GM10266 (cell line): ENCODE results near the gene GMIP.
"Not testable (repeated sequence)": the region's sequence is repeated elsewhere in the genome, so short reads cannot be mapped to it uniquely, and the experiment has no call there.

Source experiments
- DNase-seq: peaks from one replicate; pipeline ENCODE4 v3.0.0; 2012; ENCODE audit errors: extremely low spot score
- TF ChIP-seq, protein P1 (sequence below): IDR thresholded peaks from 2 replicates; pipeline ENCODE4 v1.5.1; 2012; ENCODE audit warnings: mild to moderate bottlenecking, low read depth; ENCODE audit not compliant: control insufficient read depth, insufficient read depth; ENCODE audit errors: missing control alignments

GMIP gene

DNA sequence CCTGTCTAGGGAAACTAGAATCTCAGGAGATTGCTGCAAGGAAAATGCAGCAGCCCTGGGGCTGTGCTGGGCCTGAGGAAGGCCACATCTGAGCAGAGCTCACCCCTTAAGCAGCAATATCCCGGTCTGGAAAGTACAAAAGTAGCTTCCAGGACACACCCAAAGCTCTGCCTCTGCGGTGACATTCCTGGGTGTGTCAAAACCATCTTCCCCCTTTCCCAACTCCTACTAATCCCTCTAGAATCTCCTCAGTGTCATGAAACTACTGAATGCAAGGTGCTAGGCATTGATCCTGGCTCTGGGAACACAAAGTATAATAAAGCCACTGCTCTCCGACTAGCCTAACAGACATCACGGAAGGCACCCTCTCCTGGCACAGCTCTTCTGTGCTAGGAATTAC, 30.0 kb downstream of the GMIP start:
- no peak for DNase-seq
- TF ChIP-seq, protein P1, sequence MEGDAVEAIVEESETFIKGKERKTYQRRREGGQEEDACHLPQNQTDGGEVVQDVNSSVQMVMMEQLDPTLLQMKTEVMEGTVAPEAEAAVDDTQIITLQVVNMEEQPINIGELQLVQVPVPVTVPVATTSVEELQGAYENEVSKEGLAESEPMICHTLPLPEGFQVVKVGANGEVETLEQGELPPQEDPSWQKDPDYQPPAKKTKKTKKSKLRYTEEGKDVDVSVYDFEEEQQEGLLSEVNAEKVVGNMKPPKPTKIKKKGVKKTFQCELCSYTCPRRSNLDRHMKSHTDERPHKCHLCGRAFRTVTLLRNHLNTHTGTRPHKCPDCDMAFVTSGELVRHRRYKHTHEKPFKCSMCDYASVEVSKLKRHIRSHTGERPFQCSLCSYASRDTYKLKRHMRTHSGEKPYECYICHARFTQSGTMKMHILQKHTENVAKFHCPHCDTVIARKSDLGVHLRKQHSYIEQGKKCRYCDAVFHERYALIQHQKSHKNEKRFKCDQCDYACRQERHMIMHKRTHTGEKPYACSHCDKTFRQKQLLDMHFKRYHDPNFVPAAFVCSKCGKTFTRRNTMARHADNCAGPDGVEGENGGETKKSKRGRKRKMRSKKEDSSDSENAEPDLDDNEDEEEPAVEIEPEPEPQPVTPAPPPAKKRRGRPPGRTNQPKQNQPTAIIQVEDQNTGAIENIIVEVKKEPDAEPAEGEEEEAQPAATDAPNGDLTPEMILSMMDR = no peak

DNA sequence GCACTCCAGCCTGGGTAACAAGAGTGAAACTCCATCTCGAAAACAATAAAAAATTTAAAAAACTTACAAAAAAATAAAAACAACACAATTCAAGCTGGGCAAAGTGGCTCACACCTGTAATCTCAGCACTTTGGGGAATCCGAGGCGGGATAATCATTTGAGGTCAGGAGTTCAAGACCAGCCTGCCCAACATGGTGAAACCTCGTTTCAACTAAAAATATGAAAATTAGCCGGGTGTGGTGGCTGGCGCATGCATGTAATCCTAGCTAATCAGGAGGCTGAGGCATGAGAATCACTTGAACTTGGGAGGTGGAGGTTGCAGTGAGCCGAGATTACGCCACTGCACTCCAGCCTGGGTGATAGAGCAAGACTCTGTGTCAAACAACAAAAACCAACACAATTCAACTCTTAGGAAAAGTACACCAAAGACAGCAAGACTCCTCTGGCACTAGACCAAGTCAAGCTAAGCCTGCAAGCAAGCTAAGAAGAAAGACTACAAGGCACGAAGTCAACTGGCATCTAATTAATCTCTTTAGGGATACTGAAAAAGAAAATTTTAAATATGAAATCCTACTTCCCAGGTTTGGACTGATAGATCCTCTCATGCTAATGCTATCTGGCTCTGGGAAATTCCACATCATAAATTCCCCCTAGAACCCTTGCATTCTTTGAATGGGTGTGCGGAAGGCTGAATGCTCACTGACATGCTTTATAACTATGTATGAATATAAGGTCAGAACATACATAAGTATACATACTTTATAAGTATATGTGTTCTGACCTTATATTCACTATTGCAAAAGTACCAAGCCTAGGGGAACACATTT, 32.9 kb downstream of the GMIP start:
- DNase-seq = no peak
- TF ChIP-seq, protein P1 = no peak

DNA sequence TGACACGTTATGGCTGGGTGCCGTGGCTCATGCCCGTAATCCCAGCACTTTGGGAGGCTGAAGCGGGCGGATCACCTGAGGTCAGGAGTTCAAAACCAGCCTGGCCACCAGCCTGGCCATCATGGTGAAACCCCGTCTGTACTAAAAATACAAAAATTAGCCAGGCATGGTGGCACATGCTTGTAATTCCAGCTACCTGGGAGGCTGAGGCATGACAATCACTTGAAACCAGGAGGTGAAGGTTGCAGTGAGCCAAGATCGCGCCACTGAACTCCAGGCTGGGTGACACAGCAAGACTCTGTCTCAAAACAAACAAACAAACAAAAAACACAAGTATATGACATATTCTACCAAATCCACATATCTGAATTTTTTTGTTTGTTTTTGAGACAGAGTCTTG, 36.8 kb downstream of the GMIP start:
- DNase-seq = not testable (repeated sequence)

DNA sequence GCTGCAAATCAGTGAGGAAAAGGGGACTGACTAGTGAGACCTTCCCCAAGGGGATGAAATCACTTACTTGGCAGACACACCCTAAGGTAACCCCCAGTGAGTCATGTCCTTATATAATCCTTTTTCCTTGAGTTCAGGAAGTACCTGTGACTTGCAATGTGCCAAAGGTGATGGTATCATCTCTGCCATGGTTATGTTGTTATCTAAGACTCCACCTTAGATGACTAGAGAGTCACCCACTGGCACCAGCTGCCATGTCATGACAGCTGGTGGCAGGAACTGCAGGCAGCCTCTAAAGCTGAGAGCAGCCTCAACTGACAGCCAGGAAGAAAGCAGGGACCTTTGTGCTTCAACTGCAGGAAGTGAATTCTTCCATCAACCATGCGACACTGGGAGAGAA, 37.4 kb downstream of the GMIP start:
- TF ChIP-seq, protein P1 = no peak

DNA sequence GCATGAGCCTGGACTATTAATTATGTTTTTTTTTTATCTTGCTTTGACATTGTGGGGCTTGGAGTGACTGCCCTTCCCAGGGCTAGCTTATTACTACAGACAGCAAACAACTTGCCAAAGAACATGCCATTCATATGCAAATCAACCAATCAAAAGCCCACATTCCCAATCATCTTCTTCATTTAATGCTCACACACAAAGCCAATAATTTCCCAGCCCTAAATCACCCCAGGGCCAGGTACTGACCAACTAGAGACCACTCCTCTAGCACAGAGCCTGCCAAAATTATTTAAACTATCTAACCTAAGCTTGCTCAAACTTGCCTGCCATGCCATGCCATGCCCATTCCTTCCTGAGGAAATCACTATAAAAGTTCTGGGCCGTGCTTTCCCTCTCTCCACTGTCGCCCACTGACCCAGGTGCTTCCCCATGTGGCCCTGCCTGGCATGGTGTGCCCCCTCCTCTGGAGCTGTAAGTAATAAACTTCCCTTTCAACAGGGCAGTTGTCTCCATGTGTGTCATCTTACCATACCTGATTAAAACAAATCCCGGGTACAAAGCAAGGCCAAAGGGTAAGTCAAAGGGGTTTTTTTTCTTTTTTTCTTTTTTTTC, 40.6 kb downstream of the GMIP start:
- no peak for DNase-seq
- TF ChIP-seq, protein P1 = no peak

More for the DNA sequence above, 37.4 kb downstream of the GMIP start:
- no peak for DNase-seq

DNA sequence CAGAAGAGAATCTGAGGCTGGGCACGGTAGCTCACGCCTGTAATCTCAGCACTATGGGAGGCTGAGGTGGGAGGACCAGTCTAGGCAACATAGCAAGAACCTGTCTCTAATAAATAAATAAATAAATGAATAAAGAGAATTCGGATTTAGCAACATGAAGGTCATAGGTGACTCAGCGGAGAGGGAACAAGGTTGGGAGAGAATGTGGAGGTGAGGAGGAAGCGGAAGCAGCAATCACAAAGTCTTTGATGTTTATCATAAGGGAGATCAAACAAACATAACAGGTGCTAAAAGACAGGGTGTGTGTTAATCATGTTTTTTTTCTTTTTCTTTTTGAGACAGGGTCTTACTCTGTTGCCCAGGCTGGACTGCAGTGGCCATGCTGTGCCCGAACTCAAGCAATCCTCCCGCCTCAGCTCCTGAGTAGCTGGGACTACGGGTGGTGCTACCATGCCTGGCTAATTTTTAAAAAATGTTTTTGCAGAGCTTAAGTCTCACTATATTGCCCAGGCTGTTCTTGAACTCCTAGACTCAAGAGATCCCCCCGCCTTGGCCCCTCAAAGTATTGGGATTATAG, 41.2 kb downstream of the GMIP start:
- TF ChIP-seq, protein P1 = no peak
- no peak for DNase-seq

DNA sequence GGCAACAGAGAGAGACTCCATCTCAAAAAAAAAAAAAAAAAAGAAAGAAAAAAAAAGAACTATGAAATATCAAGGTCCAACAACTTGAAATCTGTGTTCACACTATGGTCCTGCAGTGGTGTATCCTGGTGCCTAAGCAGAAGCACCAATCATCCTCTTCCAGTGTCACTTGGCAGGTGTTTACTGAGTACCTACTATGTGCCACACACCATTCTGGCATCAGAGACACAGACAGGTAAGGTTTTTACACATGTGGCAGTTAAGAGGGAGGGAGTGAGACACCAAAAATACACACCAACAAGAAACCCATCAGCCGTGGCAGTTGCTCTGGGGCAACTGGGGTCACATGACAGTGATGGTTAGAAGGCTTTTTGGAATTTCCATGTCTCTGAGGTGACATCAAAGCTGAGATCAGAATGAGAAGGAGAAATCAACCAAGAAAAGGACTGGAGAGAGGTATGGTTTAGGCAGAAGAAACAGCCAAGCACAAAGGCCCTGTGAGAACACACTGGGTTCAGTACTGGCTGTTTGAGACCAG, 42.6 kb downstream of the GMIP start:
- no peak for DNase-seq
- TF ChIP-seq, protein P1 = no peak

DNA sequence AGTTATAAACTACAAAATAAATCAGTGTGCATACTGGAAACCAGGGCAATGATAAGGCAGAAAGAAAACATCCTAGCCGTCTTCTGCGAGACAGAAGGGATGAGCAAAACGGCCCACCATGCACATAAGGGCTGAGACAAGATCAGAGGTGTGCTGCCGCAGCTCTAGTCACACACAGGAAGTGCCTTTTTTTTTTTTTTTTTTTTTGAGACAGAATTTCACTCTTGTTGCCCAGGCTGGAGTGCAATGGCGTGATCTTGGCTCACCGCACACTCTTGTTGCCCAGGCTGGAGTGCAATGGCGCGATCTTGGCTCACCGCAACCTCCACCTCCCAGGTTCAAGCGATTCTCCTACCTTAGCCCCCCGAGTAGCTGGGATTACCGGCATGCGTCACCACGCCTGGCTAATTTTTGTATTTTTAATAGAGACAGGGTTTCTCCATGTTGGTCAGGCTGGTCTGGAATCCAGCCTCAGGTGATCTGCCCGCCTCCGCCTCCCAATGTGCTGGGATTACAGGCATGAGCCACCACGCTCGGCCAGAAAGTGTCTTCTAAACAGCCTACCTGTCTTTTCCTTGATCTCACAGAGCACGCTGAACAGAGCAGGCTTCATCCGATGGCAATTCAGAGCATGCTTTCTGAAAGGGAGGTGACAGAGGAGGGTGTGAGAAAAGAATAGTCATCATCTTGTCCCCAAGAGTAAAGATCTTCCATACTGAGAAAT, 44.6 kb downstream of the GMIP start:
- DNase-seq = not testable (repeated sequence)
